GM18907 (cell line): ENCODE results near the gene ARAP2.

Experiments used
- ATAC-seq: cut with Tn5 transposase; IDR thresholded peaks from one replicate; pipeline ENCODE4 v1.9.1; 2021; ENCODE audit warnings: mild to moderate bottlenecking, moderate library complexity; ENCODE audit not compliant: unreplicated experiment

The ARAP2 gene

DNA sequence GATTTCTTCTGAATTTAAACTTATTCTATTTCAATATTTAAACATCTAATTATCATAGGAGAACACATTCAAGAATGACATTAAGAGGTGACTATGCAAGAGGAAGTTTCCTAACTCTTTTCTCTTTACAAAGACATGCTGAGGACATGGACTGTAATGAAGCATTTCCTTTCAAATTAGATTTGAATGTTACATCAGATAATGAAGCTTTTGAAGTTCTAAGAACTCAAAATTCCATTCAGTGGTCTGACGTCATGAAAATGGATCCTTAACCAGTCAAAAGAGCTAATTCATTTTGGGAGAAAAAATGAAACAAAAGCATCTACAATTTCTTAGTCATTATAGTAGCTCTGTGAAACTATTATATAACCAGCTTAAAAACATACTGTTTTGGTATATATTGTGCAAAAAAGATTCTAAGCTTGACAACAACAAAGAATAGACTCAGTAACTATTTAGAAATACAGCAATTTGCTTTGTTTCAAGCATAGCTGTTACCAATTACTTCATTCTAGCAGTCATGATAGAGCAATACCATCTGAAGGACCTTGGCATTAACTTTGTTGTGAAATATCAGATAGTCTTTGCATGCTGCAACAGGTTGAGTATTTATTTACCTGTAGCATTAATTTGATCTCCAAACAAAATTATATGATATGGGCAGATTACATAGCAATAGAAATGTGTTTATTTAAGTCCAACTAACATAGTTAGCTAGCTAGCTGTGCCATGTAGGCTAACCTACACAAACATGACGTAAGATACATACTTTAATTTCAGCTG is 23.4 kb upstream of the ARAP2 start:
- no peak for ATAC-seq

DNA sequence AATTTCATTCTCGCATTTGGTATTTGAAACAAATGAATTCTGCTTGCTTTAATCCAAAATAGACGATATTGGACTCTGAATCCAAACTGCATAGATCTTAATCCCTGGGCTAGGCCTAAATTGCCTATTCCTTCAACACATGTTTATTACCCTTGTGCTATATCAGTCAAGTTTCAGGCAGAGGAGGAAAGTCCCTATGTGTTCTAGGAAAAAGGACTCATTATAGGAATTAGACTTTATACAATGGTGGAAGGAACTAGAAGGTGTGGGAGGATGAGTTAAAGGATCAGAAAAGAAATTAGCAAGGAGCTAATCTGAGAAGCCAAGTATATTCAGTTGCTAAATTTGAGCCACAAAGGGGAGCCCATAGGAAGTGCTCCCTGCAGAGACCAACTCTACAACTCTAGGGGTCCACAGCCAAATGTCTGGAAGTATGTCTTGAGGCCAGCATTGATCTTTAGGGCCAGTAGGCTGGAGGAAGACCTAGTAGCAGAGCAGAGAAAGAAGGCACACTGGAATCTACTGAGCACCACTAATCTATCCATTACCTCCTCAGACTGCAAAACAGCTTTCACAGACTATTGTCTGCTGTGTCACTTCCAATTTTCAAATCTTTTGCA is 20.0 kb upstream of the ARAP2 start:
- no peak for ATAC-seq

DNA sequence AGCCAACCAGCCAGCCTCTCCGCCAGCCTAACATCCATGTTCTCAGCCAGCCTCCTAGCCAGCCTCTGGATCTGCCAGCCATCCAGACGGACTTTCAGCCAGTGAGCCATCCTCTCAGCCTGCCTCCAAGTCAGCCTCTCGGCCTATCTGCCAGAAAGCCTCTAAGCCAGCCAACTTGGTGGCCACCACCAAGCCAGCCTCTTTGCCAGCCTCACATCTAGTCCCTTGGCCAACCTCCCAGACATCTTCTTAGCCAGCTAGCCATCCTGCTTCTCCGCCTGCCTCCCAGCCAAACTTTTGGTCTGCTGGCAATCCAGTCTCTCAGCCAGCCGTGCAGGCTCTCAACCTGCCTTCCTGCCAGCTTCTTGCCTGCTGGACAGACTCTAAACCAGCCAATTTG is 16.4 kb upstream of the ARAP2 start:
- no peak for ATAC-seq

DNA sequence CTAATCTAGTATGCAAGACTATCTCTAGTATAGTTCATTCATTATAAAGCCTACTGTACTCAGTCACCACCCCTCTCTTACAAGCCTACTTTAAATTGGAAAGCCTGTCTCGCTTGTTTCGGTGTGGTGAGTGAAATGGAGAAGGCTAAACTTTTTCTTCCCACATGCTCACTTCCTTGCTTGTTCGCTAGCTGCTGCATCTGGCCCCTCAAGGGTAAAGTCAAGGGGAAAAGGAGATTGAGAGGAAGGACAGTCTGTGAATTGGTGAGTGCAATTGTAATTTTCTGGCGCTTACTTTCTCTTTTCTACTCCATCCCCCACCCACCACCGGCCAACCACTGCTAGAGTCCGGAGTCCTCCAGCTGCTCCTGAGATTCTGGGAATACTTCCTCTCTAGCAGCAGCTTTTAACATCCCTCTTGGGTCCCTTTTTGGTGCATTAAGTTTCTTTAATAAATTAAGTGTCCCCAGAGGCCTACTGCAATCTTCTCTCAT is 12.1 kb upstream of the ARAP2 start:
- peak; percentile 57 for ATAC-seq

DNA sequence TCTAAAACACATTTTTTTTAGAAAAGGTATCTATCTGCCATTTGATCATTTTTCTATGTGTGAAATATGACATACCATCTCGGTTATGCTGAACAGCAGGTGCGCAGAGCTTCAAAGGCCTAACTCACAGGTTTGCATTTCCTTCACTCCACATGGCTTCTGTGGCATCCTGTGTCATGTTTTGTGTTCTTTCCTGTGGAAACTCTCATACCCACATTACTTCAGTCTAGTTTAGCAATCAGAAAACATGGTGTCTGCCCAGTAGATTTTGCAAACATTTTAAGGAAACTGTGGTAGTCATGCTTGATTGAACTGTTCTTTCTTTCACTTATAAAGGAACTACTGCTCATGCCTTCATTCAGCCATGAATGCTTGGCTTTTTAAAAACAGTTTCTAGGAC is 11.3 kb upstream of the ARAP2 start:
- ATAC-seq: peak; percentile 88

DNA sequence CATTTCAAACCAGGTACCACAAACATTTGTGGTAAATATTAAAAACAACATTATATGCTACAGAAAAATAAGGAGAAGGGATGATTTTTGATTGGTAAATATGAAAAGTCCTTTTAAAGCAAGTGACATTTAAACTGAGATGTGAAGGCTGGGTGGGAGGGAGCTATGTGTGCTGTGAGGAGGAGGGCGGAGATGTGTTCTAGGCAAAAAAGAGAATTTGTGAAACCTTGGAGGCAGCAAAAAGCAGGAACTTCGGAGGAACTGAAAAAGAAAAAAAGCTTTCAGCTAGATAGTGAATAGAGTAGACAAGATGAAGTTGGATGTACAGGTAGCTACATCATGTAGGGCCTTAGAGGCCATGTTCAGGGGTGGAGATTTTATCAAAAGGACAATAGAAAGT is 10.1 kb upstream of the ARAP2 start:
- ATAC-seq: no peak

DNA sequence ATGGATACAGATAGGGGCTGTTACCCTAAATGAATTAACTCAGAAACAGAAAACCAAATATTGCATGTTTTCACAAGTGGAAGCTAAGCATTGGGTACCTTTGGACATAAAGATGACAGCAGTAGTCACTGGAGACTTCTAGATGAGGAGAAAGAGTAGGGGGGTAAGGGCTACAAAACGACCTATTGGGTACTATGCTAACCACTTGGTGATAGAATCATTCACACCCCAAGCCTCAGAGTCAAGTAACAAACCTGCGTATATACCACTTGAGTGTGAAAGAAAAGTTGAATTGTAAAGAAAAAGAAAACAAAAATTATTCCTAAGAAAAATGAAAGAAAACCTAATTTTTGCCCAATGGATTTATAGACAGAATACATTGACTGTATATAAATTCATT is 7.7 kb upstream of the ARAP2 start:
- no peak for ATAC-seq

DNA sequence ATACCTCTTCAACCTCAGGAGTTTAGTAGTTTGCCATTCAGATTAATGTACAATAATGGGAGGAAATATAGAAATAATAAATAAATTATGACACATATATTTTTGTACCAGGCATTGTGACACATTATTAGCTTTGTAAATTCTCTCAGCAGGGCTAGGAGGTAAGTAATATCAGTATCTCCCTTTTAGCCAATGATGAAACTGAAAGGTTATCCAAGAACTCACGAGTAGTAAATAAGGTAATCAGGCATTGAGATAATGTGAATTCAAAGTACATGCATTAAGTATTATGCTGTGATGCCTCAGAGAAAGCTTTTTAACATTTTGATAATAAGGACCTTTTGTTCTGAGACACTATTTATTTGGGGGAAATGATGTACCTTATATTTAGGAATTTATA is 5.3 kb upstream of the ARAP2 start:
- ATAC-seq: no peak

DNA sequence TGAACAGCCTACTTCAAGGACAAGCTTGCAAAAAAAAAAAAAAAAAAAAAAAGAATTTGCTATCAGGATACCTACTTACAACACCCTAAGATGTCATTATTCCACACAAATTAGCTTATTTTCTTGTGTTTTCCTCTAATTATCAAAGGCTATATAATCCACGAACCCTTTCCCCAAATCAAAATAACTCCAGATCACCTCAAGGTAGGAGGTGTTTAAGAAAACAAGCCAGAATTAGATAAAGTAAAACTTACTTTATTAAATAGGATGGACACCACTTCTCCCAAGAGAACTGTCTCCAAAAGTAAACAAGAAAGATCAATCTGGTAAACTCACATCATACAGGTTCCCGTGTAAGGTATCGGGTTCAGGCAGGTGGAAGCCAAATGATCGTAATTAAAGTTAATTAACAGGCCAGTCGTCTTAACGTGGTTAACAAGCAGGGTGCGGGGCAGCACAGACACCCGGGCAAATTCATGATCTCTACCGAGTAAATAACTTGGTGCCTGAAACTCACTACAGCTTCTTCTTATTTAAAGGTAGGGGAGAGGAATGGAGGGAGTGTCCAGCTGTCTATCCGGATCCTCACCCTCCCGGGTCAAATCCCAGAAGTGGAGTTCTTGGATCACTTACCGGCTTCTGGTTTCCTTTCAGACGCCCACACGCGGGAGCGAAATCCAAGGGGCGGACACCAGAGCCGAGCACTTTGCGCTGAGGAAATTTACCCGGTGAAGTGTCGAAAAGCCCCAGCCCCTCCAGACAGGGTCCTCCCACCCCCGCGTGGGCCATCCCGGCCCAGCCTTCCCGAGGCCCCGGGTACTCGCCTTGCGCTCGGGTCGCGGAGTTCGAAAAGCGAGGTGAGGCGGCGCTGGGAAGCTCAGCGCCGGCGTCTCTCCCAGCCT is 708 bp downstream of the ARAP2 start:
- peak; percentile 34 for ATAC-seq

DNA sequence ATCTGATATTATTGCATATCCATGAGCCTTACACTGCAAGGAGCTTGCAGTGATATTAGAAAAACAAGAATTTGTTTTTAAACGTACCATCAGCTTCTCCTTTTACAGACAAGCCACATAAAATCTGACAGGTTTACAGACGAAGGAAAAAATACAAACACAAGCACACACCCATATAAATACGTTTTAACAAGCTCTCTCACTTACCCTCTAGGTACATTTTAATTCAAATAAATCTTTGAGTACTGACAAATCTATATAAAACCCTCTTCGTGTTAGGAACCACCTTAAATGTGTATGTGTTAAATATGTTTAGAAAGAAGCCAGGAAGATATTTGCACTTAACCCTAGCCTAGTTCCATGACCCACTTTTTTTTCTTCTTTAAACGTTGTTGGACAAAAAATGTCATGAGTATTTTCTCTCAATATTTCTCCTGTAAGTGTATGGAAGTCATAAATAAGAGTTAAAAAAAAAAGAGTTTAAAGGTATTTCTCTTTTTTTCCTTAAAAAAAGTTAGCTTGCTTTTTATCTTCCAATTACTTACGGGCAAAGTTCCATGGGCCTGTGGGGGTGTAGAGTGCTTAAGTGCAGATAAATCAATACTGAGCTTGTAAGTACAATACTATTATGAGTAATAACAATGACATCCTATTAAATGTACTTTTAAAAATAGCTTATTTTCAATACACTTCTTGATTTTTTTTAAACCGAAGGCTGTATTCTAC is 1.5 kb downstream of the ARAP2 start:
- no peak for ATAC-seq

DNA sequence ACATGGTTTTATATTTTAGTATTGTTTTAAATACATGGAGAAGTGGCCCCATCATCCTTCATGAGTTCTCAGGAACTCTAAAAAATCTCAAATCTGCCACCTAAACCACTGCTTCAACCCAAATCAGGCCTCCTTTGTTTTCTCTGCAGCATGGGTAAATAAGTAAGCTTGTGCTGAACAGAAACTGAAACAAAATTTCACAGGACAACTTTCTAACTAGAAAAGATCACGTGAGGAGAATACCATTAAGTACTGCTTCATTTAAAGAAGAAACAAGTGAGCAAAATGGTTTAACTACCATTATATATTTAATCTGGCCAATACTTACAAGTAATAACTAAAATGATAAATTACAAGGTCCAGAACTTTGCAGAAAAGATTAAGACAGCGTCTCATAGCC is 2.5 kb downstream of the ARAP2 start:
- ATAC-seq: peak; percentile 55

DNA sequence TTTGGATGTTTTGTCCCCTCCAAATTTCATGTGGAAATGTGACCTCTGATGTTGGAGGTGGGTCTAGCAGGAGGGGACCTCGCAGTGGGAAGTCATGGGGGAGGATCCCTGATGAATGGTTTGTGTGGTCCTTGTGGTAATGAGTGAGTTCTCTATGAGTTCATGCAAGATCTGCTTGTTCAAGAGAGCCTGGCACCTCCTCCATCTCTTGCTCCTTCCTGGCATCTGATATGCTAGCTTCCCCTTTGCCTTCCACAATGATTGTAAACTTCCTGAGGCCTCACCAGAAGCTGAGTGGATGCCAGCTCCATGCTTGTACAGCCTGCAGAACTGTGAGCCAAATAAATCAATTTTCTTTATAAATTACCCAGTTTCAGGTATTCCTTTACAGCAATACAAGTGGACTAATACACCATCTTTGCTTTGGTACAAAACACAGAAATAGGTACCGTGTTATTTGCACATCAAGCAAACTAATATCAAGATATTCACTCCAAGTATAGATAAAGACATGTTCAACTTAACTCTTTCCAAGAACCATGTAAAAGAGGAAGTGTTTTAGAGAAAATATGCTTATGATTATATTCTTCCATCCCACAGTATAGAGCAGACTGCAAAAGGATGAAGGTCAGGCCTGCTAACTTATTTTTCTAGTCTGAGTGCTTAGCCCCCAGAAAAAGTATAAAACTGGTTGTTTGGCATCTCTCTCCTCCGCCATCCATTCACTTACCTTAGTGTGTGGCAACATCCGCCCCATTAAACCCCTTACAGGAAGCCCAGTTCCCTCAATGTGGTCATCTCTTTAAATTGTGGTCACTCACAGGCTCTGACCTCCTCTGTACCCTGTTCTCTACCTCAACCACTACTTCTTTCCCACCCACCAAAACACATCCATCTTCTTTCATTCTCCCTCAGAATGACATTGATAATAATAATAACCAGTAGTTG is 6.7 kb downstream of the ARAP2 start:
- ATAC-seq: no peak

DNA sequence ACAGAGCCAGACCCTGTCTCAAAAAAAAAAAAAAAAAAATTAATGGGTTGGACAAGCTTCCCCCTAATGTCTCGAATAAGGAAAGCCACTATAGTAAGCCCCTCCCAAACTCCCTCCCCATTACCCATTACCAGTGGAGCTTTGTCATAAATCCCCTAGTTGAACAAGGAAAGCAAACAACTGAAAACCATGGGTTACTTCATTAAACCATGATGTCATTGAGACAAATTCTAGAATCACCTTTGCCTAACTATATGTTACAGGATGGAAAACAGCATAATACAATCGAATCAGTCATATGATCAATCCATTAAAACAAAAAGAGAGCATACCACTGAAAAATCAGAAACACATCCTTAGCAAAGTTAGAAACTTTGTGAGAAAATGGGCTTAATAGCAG is 8.2 kb downstream of the ARAP2 start:
- ATAC-seq: no peak

DNA sequence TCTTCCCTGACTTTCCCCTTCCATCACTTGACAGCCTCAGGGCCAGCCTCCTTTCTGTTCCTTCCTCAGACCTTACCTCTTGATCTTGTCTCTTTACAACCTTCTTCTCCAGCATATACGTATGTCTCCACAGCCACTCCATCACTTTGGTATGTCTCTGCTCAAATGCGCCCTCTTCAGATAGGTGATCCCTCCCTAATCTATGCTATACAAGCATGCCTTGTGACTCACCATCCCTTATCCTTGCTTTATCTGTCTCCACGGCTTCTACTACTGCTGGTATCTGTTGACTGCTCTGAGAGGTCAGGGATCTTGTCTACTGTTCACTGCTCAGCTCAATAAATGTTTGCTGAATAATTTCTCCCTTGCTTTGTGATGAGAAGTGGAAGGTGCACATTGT is 9.0 kb downstream of the ARAP2 start:
- ATAC-seq: no peak

DNA sequence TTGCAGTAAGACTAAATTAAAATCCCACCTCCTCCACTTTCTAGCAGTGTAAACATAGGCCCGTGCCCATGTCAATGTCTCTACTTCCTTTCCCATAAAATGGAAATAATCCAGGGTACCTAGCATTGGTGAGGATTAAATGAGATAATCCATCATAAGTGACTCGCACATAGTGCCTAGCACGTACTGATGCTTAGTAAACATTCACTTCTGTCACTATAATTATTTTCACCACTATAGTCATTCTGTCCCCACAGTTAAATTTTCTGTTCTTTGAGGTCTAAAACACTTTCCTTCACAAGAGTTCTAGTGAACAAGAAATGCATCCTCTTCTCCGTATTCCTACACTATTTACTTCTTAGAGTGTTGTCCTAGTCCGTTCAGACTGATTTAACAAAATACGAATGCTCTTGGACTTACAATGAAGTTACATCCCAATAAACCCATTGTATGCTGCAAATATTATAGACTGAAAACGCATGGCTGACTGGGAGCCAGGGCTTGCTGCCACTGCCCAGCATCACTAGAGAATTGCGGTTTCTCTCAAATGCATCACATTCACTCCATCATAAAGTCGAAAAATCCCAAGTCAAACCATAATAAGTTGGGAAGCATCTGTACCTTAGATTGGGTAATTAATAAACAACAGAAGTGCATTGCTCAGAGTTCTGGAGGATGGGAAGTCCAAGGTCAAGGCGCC is 10.6 kb downstream of the ARAP2 start:
- no peak for ATAC-seq

DNA sequence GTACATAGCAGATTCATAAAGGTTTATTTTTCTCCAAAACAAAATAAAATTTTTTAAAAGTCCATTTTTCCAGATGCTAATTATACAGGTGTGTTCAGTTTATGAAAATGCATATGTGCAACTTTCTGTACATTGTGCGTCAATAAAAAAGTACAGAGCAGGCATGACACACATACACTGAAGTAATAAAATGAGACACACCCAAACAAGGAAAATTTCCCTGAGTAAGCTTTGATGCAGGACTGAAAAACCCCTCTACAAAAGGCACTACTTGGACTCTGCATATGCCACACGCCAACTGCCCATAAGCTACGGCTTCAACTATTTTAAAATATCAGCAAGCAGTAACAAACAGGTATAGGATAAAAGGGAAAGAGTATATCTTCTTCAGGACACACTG is 13.8 kb downstream of the ARAP2 start:
- no peak for ATAC-seq

DNA sequence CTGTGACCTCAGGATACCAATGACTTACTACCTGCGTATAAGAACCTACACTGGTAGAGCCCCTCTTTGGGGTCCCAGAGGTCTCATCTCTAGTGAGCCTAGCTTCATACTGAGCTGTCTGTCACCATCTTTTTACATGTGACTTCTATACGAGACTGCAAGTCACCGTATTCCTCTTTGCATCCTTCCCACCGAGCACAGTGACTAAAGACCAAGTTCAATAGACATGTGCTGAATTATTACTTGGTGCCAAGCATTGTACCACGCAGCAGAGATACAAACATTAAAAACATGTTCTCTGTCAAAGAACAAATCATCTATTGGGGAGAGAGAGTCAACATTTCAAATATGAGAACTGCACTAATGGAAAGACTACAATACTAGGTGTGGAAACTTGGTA is 16.4 kb downstream of the ARAP2 start:
- ATAC-seq: no peak

DNA sequence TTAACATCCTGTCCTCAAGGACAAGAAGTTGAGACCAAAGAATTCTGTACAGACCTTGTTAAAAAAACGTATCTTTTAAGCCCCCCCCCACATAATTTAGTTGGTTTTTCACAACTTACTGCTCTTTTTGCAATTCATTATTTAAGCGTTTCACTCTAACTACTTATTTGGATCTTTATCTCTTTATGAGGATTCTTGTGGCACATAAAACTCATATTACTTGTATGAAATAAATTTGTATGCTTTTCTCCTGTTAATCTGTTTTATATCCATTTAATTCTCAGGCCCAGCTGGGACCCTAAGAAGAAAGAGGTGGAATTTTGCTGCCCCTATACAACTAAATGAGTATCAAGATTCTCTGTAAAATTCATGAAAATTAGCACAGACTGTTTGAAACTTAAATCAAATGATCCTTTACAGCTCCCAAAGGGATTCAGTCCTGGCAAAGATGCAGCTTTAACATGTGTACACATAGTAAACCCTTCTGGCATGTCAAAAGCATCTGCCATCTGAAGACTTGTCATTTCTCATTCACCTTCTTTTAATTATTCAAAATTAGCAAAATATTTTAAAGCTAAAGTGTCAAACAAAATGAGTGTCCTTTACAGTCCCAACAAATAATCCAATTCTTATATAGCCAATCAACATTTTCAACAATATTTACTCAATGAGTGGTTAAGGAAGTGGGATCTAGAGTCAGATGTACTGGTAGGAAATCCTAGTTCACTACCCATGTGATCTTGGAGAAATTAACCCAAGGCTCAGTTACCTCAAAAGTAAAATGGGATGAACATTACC is 17.7 kb downstream of the ARAP2 start:
- ATAC-seq: no peak
